ENCODE data around the gene ATP1A4. TPM values are rescaled to one million over a fixed set of nuclear protein-coding genes. Genes with fewer than 3 reads are reported as not detected.

The ATP1A4 gene
- total and polyA plus RNA-seq, 5 donors, result 0.07 to 0.43 (median 0.18) TPM; not detected in 1

GRCh38 chr1:160220301-160220700, 68.9 kb downstream of the ATP1A4 start:
- Histone ChIP-seq H3K9me3 (ENCODE audit: control insufficient read depth, low read length) (no peaks in the 10 kb centered on the region), H3K27ac (ENCODE audit: low read length) (no peak overlapping the region), H3K27me3 (ENCODE audit: control insufficient read depth, insufficient read depth) (no peaks in the 10 kb centered on the region), H3K4me1 (ENCODE audit: control insufficient read depth, insufficient read depth, low read length) (peaks cover 8% of the 10 kb centered on the region), H3K4me3 (ENCODE audit: low read length) (no peak overlapping the region)
- WGBS, result 87% methylated on average over 2 of the region's 2 CpGs
- no peak for DNase-seq
- intact Hi-C loops (cut with DNase I), result no loop called here
- no peak for ATAC-seq

- ATAC-seq, result no peak
- H3K27me3 ChIP-seq (ENCODE audit: control insufficient read depth, insufficient read depth), result no peaks in the 10 kb centered on the region
- no peak overlapping the region for H3K27ac ChIP-seq (ENCODE audit: low read length)
- H3K4me1 ChIP-seq (ENCODE audit: control insufficient read depth, insufficient read depth, low read length), result peaks cover 8% of the 10 kb centered on the region
- DNase-seq, result no peak
- H3K4me3 ChIP-seq (ENCODE audit: low read length), result no peak overlapping the region
- no peaks in the 10 kb centered on the region for H3K9me3 ChIP-seq (ENCODE audit: control insufficient read depth, low read length)
- intact Hi-C loops (cut with DNase I), result no loop called here
Measured at GRCh38 chr1:160221089-160221488, 69.7 kb downstream of the ATP1A4 start.

- peaks cover 5% of the 10 kb centered on the region for H3K4me1 ChIP-seq (ENCODE audit: control insufficient read depth, insufficient read depth, low read length)
- 88% methylated on average over 3 of the region's 3 CpGs for WGBS
- no peak overlapping the region for H3K4me3 ChIP-seq (ENCODE audit: low read length)
- DNase-seq (no peak), ATAC-seq (no peak)
- no peaks in the 10 kb centered on the region for H3K27me3 ChIP-seq (ENCODE audit: control insufficient read depth, insufficient read depth)
- no peak overlapping the region for H3K27ac ChIP-seq (ENCODE audit: low read length)
- H3K9me3 ChIP-seq (ENCODE audit: control insufficient read depth, low read length), result no peaks in the 10 kb centered on the region
- intact Hi-C loops (cut with DNase I), result no loop called here
Measured at GRCh38 chr1:160222546-160222945, 71.1 kb downstream of the ATP1A4 start.

GRCh38 chr1:160224606-160225005, 73.2 kb downstream of the ATP1A4 start:
- DNase-seq, result no peak
- ATAC-seq, result no peak
- H3K4me3 ChIP-seq (ENCODE audit: low read length), result no peak overlapping the region
- H3K27ac ChIP-seq (ENCODE audit: low read length), result no peak overlapping the region
- intact Hi-C loops (cut with DNase I), result no loop called here
- H3K27me3 ChIP-seq (ENCODE audit: control insufficient read depth, insufficient read depth), result no peaks in the 10 kb centered on the region
- H3K4me1 ChIP-seq (ENCODE audit: control insufficient read depth, insufficient read depth, low read length), result no peaks in the 10 kb centered on the region
- 94% methylated on average over 2 of the region's 2 CpGs for WGBS
- no peaks in the 10 kb centered on the region for H3K9me3 ChIP-seq (ENCODE audit: control insufficient read depth, low read length)

GRCh38 chr1:160225345-160225744, 73.9 kb downstream of the ATP1A4 start:
- 74% methylated on average over 2 of the region's 2 CpGs for WGBS
- ATAC-seq, result no peak
- intact Hi-C loops (cut with DNase I), result no loop called here
- Histone ChIP-seq H3K4me1 (ENCODE audit: control insufficient read depth, insufficient read depth, low read length) (no peaks in the 10 kb centered on the region), H3K4me3 (ENCODE audit: low read length) (no peak overlapping the region), H3K27me3 (ENCODE audit: control insufficient read depth, insufficient read depth) (no peaks in the 10 kb centered on the region), H3K9me3 (ENCODE audit: control insufficient read depth, low read length) (no peaks in the 10 kb centered on the region), H3K27ac (ENCODE audit: low read length) (no peak overlapping the region)
- DNase-seq, result no peak

GRCh38 chr1:160226623-160227022, 75.2 kb downstream of the ATP1A4 start:
- 79% methylated on average over 2 of the region's 2 CpGs for WGBS
- no peak overlapping the region for H3K4me3 ChIP-seq (ENCODE audit: low read length)
- DNase-seq, result no peak
- no peak for ATAC-seq
- H3K27ac ChIP-seq (ENCODE audit: low read length), result no peak overlapping the region
- no peaks in the 10 kb centered on the region for H3K9me3 ChIP-seq (ENCODE audit: control insufficient read depth, low read length)
- intact Hi-C loops (cut with DNase I), result no loop called here
- no peaks in the 10 kb centered on the region for H3K27me3 ChIP-seq (ENCODE audit: control insufficient read depth, insufficient read depth)
- H3K4me1 ChIP-seq (ENCODE audit: control insufficient read depth, insufficient read depth, low read length), result no peaks in the 10 kb centered on the region

- no peaks in the 10 kb centered on the region for H3K27me3 ChIP-seq (ENCODE audit: control insufficient read depth, insufficient read depth)
- DNase-seq, result no peak
- no peaks in the 10 kb centered on the region for H3K4me1 ChIP-seq (ENCODE audit: control insufficient read depth, insufficient read depth, low read length)
- intact Hi-C loops (cut with DNase I), result no loop called here
- ATAC-seq, result no peak
- H3K4me3 ChIP-seq (ENCODE audit: low read length), result no peak overlapping the region
- H3K9me3 ChIP-seq (ENCODE audit: control insufficient read depth, low read length), result no peaks in the 10 kb centered on the region
- no peak overlapping the region for H3K27ac ChIP-seq (ENCODE audit: low read length)
- 89% methylated on average over 4 of the region's 4 CpGs for WGBS
Measured at GRCh38 chr1:160227034-160227433, 75.6 kb downstream of the ATP1A4 start.

GRCh38 chr1:160227561-160227960, 76.2 kb downstream of the ATP1A4 start:
- ATAC-seq (no peak), DNase-seq (no peak)
- Histone ChIP-seq H3K4me3 (ENCODE audit: low read length) (no peak overlapping the region), H3K9me3 (ENCODE audit: control insufficient read depth, low read length) (no peaks in the 10 kb centered on the region), H3K27me3 (ENCODE audit: control insufficient read depth, insufficient read depth) (no peaks in the 10 kb centered on the region), H3K27ac (ENCODE audit: low read length) (no peak overlapping the region), H3K4me1 (ENCODE audit: control insufficient read depth, insufficient read depth, low read length) (no peaks in the 10 kb centered on the region)
- 100% methylated on average over 1 of the region's 1 CpG for WGBS
- intact Hi-C loops (cut with DNase I), result no loop called here

GRCh38 chr1:160228431-160228830, 77.0 kb downstream of the ATP1A4 start:
- intact Hi-C loops (cut with DNase I), result no loop called here
- H3K9me3 ChIP-seq (ENCODE audit: control insufficient read depth, low read length), result no peaks in the 10 kb centered on the region

GRCh38 chr1:160232911-160233310, 81.5 kb downstream of the ATP1A4 start:
- H3K4me3 ChIP-seq (ENCODE audit: low read length), result no peak overlapping the region
- intact Hi-C loops (cut with DNase I), result no loop called here
- no peak for DNase-seq
- no peaks in the 10 kb centered on the region for H3K4me1 ChIP-seq (ENCODE audit: control insufficient read depth, insufficient read depth, low read length)
- H3K27me3 ChIP-seq (ENCODE audit: control insufficient read depth, insufficient read depth), result no peaks in the 10 kb centered on the region
- ATAC-seq, result no peak
- no peak overlapping the region for H3K27ac ChIP-seq (ENCODE audit: low read length)
- no peaks in the 10 kb centered on the region for H3K9me3 ChIP-seq (ENCODE audit: control insufficient read depth, low read length)

More at GRCh38 chr1:160228431-160228830, 77.0 kb downstream of the ATP1A4 start:
- Histone ChIP-seq H3K27ac (ENCODE audit: low read length) (no peak overlapping the region), H3K4me3 (ENCODE audit: low read length) (no peak overlapping the region), H3K27me3 (ENCODE audit: control insufficient read depth, insufficient read depth) (no peaks in the 10 kb centered on the region), H3K4me1 (ENCODE audit: control insufficient read depth, insufficient read depth, low read length) (no peaks in the 10 kb centered on the region)
- DNase-seq, result no peak
- no peak for ATAC-seq

Measured in right cardiac atrium (tissue), 5 donors.